GM13977 (cell line): ENCODE data around the gene GALNT16.
"Not testable (repeated sequence)": the region's sequence is repeated elsewhere in the genome, so short reads cannot be mapped to it uniquely, and the experiment has no call there.

Experiments used
- DNase-seq: peaks from one replicate; pipeline ENCODE4 v3.0.0; 2012; ENCODE audit warnings: low spot score
- in situ Hi-C: fragments of 300-500 bp; cut with MboI; formaldehyde crosslinking; loops from one replicate; pipeline ENCODE4 v1.12.0; 2022; ENCODE audit warnings: low sequenced_read_pairs, low pct_unique_long_range_greater_than_20kb, mixed read lengths, inconsistent platforms; ENCODE audit not compliant: unreplicated experiment
- TF ChIP-seq, protein P1 (sequence below): IDR thresholded peaks from 2 replicates; pipeline ENCODE4 v1.5.1; 2012; ENCODE audit warnings: mild to moderate bottlenecking, control low read depth; ENCODE audit not compliant: insufficient read depth; ENCODE audit errors: extremely low read depth, missing control alignments

Gene GALNT16

GRCh38 chr14:69259527-69260189, at the start of gene GALNT16:
Gene GALNT16, plus strand, starts transcription at chr14:69260158. Its CDS starts 133 bp downstream, at chr14:69260291.
- DNase-seq = peak; percentile 60
- in situ Hi-C loops = no loop called here
- TF ChIP-seq, protein P1, sequence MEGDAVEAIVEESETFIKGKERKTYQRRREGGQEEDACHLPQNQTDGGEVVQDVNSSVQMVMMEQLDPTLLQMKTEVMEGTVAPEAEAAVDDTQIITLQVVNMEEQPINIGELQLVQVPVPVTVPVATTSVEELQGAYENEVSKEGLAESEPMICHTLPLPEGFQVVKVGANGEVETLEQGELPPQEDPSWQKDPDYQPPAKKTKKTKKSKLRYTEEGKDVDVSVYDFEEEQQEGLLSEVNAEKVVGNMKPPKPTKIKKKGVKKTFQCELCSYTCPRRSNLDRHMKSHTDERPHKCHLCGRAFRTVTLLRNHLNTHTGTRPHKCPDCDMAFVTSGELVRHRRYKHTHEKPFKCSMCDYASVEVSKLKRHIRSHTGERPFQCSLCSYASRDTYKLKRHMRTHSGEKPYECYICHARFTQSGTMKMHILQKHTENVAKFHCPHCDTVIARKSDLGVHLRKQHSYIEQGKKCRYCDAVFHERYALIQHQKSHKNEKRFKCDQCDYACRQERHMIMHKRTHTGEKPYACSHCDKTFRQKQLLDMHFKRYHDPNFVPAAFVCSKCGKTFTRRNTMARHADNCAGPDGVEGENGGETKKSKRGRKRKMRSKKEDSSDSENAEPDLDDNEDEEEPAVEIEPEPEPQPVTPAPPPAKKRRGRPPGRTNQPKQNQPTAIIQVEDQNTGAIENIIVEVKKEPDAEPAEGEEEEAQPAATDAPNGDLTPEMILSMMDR = peak; percentile 15

DNA sequence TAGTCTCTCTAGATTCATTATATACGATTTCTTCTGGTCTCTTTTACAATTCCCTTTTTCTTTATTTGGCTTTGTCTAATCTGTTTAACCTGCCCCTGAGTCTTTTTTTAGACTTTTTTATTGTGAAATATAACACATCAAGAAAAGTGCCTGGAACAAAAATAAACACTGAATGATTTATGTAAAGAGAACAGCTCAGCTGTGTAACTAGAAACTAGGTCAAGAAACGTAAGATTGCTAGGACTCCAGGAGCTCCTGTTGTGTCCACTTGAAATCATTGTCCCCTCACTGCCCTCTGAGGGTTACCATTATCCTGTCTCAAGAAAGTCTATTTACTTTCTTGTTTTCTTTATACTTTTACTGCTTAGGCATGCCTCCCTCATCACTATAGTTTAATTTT, 45.6 kb upstream of the GALNT16 start:
- TF ChIP-seq, protein P1 = no peak
- DNase-seq = no peak
- in situ Hi-C loops = no loop called here

GRCh38 chr14:69217663-69218062, 42.3 kb upstream of the GALNT16 start:
- in situ Hi-C loops, DNase-seq: not testable (repeated sequence)

GRCh38 chr14:69224946-69225345, 35.0 kb upstream of the GALNT16 start:
- TF ChIP-seq, protein P1 = no peak
- DNase-seq = no peak
- in situ Hi-C loops = loop anchor here (25.0 kb wide), 1 partner anchor 487 kb away; no protein-coding TSS in a partner anchor

DNA sequence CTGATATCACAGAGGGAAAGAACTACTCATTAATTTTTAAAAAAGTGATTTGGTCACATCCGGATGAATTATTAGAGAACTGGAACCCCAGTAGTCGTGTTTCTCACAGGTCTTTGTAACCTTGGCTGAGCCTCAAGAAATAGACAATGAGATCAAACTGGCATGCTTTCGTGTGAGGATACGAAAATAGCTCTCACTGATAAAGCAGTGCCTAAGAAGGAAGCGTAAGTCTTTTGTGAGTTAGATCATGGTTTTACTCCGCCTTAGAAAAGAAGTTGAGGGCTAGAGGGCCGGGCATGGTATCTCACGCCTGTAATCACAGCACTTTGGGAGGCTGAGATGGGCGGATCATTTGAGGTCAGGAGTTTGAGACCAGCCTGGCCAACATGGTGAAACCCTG, 33.8 kb upstream of the GALNT16 start:
- TF ChIP-seq, protein P1 = no peak
- no peak for DNase-seq
- in situ Hi-C loops = loop anchor here (25.0 kb wide), 1 partner anchor 486 kb away; no protein-coding TSS in a partner anchor

GRCh38 chr14:69226736-69227135, 33.2 kb upstream of the GALNT16 start:
- TF ChIP-seq, protein P1 = no peak
- no peak for DNase-seq
- in situ Hi-C loops = loop anchor here (25.0 kb wide), 1 partner anchor 486 kb away; no protein-coding TSS in a partner anchor

GRCh38 chr14:69231486-69231885, 28.5 kb upstream of the GALNT16 start:
- in situ Hi-C loops = loop anchor here (25.0 kb wide), 1 partner anchor 481 kb away; no protein-coding TSS in a partner anchor
- no peak for DNase-seq
- TF ChIP-seq, protein P1 = no peak
